Gastrocnemius medialis (tissue), 4 donors: ENCODE measurements around the gene CPSF2. TPM values are rescaled to one million over a fixed set of nuclear protein-coding genes. Genes with fewer than 3 reads are reported as not detected.

ENCODE experiments used
- ATAC-seq, 2 donors: fragments of 150-250 bp; one replicate each; pipeline ENCODE4 v1.9.1; 2016
- DNase-seq, 2 donors: peaks; one replicate each; pipeline ENCODE4 v3.0.0-alpha.2; 2019
- H3K27ac ChIP-seq, 4 donors: fragments of 200-600 bp; sonication (generic); 1 replicate in 1 of 4; 2 replicates in 3 of 4; pipeline ENCODE4 v1.5.1; 2016 to 2018; ENCODE audit warnings: mild to moderate bottlenecking in 2 of 4, moderate library complexity in 1 of 4
- H3K27me3 ChIP-seq, 3 donors: fragments of 200-600 bp; sonication (generic) in 2 of 3; 1 replicate in 1 of 3; 2 replicates in 2 of 3; pipeline versions ENCODE4 v1.5.1 to v1.6.0; 2016 to 2019; ENCODE audit warnings: mild to moderate bottlenecking in 1 of 3, moderate library complexity in 1 of 3
- H3K36me3 ChIP-seq, 2 donors: fragments of 200-600 bp; sonication (generic) in 1 of 2; one replicate each; pipeline ENCODE4 v1.5.1; 2017 to 2018
- H3K4me1 ChIP-seq, 2 donors: fragments of 200-600 bp; sonication (generic) in 1 of 2; one replicate each; pipeline ENCODE4 v1.5.1; 2016 to 2017; ENCODE audit warnings: mild to moderate bottlenecking in 2 of 2
- H3K4me3 ChIP-seq, 4 donors: fragments of 200-600 bp; sonication (generic) in 3 of 4; 1 replicate in 1 of 4; 2 replicates in 3 of 4; pipeline ENCODE4 v1.5.1; 2016 to 2019; ENCODE audit warnings: mild to moderate bottlenecking in 2 of 4
- H3K9me3 ChIP-seq, 3 donors: fragments of 200-600 bp; sonication (generic) in 2 of 3; 1 replicate in 1 of 3; 2 replicates in 2 of 3; pipeline ENCODE4 v1.5.1; 2016 to 2019
- POLR2A ChIP-seq, 2 donors: fragments of 450-650 bp; IDR thresholded peaks; one replicate each; pipeline ENCODE4 v1.6.1; 2017; ENCODE audit warnings: antibody characterized with exemption in 2 of 2, mild to moderate bottlenecking in 2 of 2, moderate library complexity in 2 of 2
- in situ Hi-C, 4 donors: fragments of 200-750 bp; cut with MboI; loops; one replicate each; pipeline versions ENCODE4 v1.15.0 to v1.8.0; 2017; ENCODE audit warnings: low sequenced_read_pairs in 4 of 4
- intact Hi-C: fragments of 100-400 bp; cut with DNase I; formaldehyde crosslinking; loops from one replicate; pipeline ENCODE4 v1.15.1; 2023; ENCODE audit warnings: low total_unique reads
- total RNA-seq, 4 donors: library from RNA; depleted of rRNA; stranded (reverse); fragments of >200 nt; gene quantifications; one replicate each; pipeline versions ENCODE4 v1.1.0 to v1.2.3, GENCODE V29; 2016
- TF ChIP-seq, protein P1 (sequence below), 5 experiments: fragments of 450-650 bp in 3 of 5; fragments of 200-600 bp in 2 of 5; sonication (generic) in 2 of 5; IDR thresholded peaks in 4 of 5; conservative IDR thresholded peaks in 1 of 5; 1 replicate in 4 of 5; 2 replicates in 1 of 5; pipeline ENCODE4 v1.5.1; 2016 to 2019; ENCODE audit warnings: antibody characterized with exemption in 5 of 5, mild to moderate bottlenecking in 3 of 5, moderate library complexity in 3 of 5

Gene CPSF2
- total RNA-seq, 4 donors from 2014 or later = 52.2 to 146 (median 58.6) TPM

DNA sequence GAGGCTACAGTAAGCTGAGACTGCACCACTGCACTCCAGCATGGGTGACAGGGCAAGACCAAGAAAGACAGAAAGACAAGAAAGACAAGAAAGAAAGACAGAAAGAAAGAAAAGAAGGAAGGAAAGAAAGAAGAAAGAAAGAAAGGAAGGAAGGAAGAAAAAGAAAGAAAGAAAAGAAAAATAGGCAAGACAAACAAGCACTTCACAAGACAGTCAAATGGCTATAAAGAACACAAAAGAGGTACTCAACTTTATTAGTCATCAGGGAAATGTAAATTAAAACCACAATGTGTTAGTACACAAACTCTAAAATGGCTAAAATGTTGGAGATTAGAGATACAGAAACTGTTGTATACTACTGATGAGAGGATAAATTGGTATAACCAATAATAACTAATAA, 22.0 kb upstream of the CPSF2 start:
- H3K27me3 ChIP-seq = no peaks in the 10 kb centered on the region
- in situ Hi-C loops (loop anchor here in 1 of 4 donors (25.0 kb wide), 2 partner anchors 588 to 687 kb away; partner anchors contain the start of genes GOLGA5 and PPP4R3A), intact Hi-C loops (no loop called here)
- H3K4me3 ChIP-seq = no peak overlapping the region
- H3K9me3 ChIP-seq = no peaks in the 10 kb centered on the region
- DNase-seq (no peak), ATAC-seq (no peak)
- H3K4me1 ChIP-seq = peaks cover 0 to 19% of the 10 kb centered on the region in 2 donors
- TF ChIP-seq, protein P1, sequence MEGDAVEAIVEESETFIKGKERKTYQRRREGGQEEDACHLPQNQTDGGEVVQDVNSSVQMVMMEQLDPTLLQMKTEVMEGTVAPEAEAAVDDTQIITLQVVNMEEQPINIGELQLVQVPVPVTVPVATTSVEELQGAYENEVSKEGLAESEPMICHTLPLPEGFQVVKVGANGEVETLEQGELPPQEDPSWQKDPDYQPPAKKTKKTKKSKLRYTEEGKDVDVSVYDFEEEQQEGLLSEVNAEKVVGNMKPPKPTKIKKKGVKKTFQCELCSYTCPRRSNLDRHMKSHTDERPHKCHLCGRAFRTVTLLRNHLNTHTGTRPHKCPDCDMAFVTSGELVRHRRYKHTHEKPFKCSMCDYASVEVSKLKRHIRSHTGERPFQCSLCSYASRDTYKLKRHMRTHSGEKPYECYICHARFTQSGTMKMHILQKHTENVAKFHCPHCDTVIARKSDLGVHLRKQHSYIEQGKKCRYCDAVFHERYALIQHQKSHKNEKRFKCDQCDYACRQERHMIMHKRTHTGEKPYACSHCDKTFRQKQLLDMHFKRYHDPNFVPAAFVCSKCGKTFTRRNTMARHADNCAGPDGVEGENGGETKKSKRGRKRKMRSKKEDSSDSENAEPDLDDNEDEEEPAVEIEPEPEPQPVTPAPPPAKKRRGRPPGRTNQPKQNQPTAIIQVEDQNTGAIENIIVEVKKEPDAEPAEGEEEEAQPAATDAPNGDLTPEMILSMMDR (IDR thresholded peaks at IDR 0.05 in 4 of 5, conservative IDR thresholded peaks at IDR 0.05 in 1 of 5) = no peak
- no peak for TF ChIP-seq POLR2A (IDR thresholded peaks at IDR 0.05)
- H3K27ac ChIP-seq = no peak overlapping the region
- peaks cover 0 to 13% of the 10 kb centered on the region in 2 donors for H3K36me3 ChIP-seq

DNA sequence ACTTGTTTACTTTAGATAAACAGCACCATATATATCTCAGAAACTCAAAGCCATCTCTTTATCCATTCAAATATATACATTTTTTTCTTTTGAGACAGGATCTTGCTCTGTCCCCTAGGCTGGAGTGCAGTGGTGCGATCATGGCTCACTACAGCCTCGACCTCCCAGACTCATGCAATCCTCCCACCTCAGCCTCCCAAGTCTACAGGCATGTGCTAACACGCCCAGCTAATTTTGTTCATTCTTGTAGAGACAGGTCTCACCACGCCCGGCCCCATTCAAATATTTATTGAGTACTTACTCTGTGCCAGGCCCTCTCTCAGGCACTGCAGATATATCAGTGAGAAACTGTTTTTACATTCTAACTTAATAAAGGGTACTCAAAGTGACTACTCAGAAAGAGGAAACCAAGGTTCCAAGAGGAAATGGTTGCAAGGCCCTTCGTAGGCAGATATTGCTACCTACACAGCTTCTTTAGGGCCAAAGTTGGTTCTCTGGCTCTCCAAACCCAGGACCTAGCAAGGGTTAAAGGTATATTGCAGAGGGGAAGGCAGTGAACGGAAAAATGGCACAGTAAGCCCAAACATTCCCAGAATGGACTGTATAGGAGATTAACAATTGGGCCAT, 18.3 kb upstream of the CPSF2 start:
- Histone ChIP-seq H3K4me1 (peaks cover 10 to 31% of the 10 kb centered on the region in 2 donors), H3K4me3 (no peak overlapping the region), H3K27ac (no peak overlapping the region), H3K27me3 (no peaks in the 10 kb centered on the region), H3K9me3 (no peaks in the 10 kb centered on the region), H3K36me3 (no peaks in the 10 kb centered on the region)
- DNase-seq (no peak), ATAC-seq (no peak)
- TF ChIP-seq, protein P1 (IDR thresholded peaks at IDR 0.05 in 4 of 5, conservative IDR thresholded peaks at IDR 0.05 in 1 of 5) = no peak
- no peak for TF ChIP-seq POLR2A (IDR thresholded peaks at IDR 0.05)
- in situ Hi-C loops (loop anchor here in 1 of 4 donors (25.0 kb wide), 2 partner anchors 591 to 684 kb away; partner anchors contain the start of genes GOLGA5 and PPP4R3A), intact Hi-C loops (no loop called here)

DNA sequence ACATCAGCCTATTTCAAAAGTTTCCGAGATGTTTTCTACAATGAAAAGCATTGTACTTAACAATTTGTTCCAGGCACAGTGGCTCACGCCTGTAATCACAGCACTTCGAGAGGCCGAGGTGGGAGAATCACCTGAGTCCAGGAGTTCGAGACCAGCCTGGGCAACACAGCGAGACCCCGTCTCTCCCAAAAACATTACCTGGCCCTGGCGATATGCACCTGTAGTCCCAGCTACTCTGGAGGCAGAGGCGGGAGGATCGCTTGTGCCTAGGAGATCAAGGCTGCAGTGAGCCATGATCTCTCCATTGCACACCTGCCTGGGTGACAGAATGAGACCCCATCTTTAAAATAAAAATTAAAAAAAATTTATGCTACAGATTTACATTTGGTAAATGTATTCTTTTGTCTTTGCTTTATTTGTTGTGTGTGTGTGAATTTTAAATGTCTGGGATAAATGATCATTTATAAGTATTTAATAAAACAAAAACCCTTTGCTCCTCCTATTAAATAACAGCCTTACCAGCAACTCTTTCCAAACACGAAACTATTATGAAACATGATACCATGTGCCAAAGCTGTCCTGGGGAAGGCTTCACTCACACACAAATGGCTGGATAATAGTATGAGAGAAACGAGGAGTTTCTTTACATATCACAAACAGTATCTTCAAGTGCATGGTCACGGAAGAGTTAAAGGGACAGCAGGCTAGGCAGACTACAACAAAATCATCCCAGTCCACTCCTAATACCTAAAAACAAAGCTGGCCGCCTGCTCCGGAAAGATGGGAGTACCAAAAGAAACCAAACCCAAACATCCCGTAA, 16.5 kb upstream of the CPSF2 start:
- Histone ChIP-seq H3K27me3 (no peaks in the 10 kb centered on the region), H3K9me3 (no peaks in the 10 kb centered on the region), H3K4me3 (peak overlapping the region; percentile 92 to 98 (median 95)), H3K27ac (peak overlapping the region; percentile 96 to 97 (median 97)), H3K36me3 (no peaks in the 10 kb centered on the region), H3K4me1 (peaks cover 10 to 31% of the 10 kb centered on the region in 2 donors)
- in situ Hi-C loops = loop anchor here in 1 of 4 donors (5.0 to 25.0 kb wide), 3 partner anchors 68 to 682 kb away; partner anchors contain the start of genes GOLGA5 and PPP4R3A
- DNase-seq (no peak), ATAC-seq (peak; percentile 12 to 43)
- TF ChIP-seq, protein P1 (IDR thresholded peaks at IDR 0.05 in 4 of 5, conservative IDR thresholded peaks at IDR 0.05 in 1 of 5) = no peak
- TF ChIP-seq POLR2A (IDR thresholded peaks at IDR 0.05) = no peak
- intact Hi-C loops = no loop called here

DNA sequence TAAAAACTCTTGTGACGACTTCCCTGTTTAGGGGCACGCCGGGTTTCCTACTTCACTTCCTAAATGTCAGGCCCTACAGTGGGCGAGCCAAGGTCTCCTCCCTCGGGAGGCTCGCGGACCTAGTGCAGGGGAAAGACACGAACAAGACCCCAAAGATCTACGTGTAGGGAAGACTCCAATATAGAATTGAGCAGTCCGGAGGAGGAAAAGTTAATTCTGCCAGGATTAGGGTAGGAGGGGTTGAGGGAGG, 16.0 kb upstream of the CPSF2 start:
- no peak for TF ChIP-seq POLR2A (IDR thresholded peaks at IDR 0.05)
- TF ChIP-seq, protein P1 (IDR thresholded peaks at IDR 0.05 in 4 of 5, conservative IDR thresholded peaks at IDR 0.05 in 1 of 5) = no peak
- Histone ChIP-seq H3K27ac (peak overlapping the region; percentile 96 to 97 (median 97)), H3K36me3 (no peaks in the 10 kb centered on the region), H3K4me1 (peaks cover 10 to 26% of the 10 kb centered on the region in 2 donors), H3K4me3 (peak overlapping the region; percentile 92 to 98 (median 95)), H3K9me3 (no peaks in the 10 kb centered on the region), H3K27me3 (no peaks in the 10 kb centered on the region)
- DNase-seq = peak in 1 of 2 donors; percentile 11
- intact Hi-C loops = loop anchor here (1.0 kb wide), 2 partner anchors 15 to 66 kb away; partner anchors contain the start of genes CPSF2, NDUFB1 and TRIP11
- in situ Hi-C loops = loop anchor here in 1 of 4 donors (5.0 to 25.0 kb wide), 3 partner anchors 69 to 681 kb away; partner anchors contain the start of genes GOLGA5 and PPP4R3A
- peak in 1 of 2 donors; percentile 42 for ATAC-seq
